H1 (cell line): ENCODE data around the gene SPTAN1. TPM values are rescaled to one million over a fixed set of nuclear protein-coding genes. Genes with fewer than 3 reads are reported as not detected.

Experiments
- CTCF ChIA-PET: fragments of 300-600 bp; sonication (Branson Sonifier 250); formaldehyde crosslinking; loops from one replicate; lab custom pipeline; 2021; ENCODE audit not compliant: partially characterized antibody; lab: Charles Lee
- POLR2A ChIA-PET: fragments of 300-600 bp; sonication (Branson Sonifier 250); formaldehyde crosslinking; loops from one replicate; lab custom pipeline; 2021; ENCODE audit warnings: inconsistent platforms; ENCODE audit not compliant: partially characterized antibody; lab: Charles Lee
- DNase-seq, 2 experiments: peaks; one replicate each; pipeline versions ENCODE4 v3.0.0 to v3.0.0-alpha.2; 2010 to 2022; ENCODE audit warnings: low spot score in 2 of 2, low read depth in 1 of 2, mixed read lengths in 1 of 2
- FAIRE-seq: peaks from 2 replicates; lab custom pipeline; 2011; peaks lifted over from hg19 to GRCh38; lab: Jason Lieb, UNC
- H2AFZ ChIP-seq: 2 replicates; pipeline ENCODE4 v1.8.1; 2012; ENCODE audit warnings: low read length, inconsistent platforms
- H2AK5ac ChIP-seq: 2 replicates; pipeline ENCODE4 v1.6.1; 2013; ENCODE audit warnings: low read depth, low read length
- H2BK120ac ChIP-seq: replicated peaks from 2 replicates; pipeline ENCODE3; 2013; ENCODE audit warnings: low read depth, low read length, inconsistent platforms
- H2BK12ac ChIP-seq: 2 replicates; pipeline ENCODE4 v1.6.1; 2013; ENCODE audit warnings: low read depth, low read length
- H2BK15ac ChIP-seq: 2 replicates; pipeline ENCODE4 v1.6.1; 2013; ENCODE audit warnings: low read length
- H2BK20ac ChIP-seq: 2 replicates; pipeline ENCODE4 v1.6.1; 2013; ENCODE audit warnings: low read length
- H2BK5ac ChIP-seq: 2 replicates; pipeline ENCODE4 v1.6.1; 2013; ENCODE audit warnings: low read depth, low read length
- H3K14ac ChIP-seq: 2 replicates; pipeline ENCODE4 v1.6.1; 2013; ENCODE audit warnings: inconsistent platforms; ENCODE audit not compliant: insufficient read length
- H3K18ac ChIP-seq: 2 replicates; pipeline ENCODE4 v1.6.1; 2013; ENCODE audit warnings: low read length; ENCODE audit errors: extremely low read depth
- H3K23ac ChIP-seq: 2 replicates; pipeline ENCODE4 v1.6.1; 2013; ENCODE audit warnings: inconsistent platforms; ENCODE audit not compliant: insufficient read length
- H3K23me2 ChIP-seq: 2 replicates; pipeline ENCODE4 v1.6.1; 2013; ENCODE audit warnings: low read depth, low read length
- H3K27ac ChIP-seq: 2 replicates; pipeline ENCODE4 v1.6.1; 2011; ENCODE audit warnings: low read depth, low read length, inconsistent platforms
- H3K27me3 ChIP-seq, 4 experiments: replicated peaks in 1 of 4; 1 replicate in 1 of 4; 2 replicates in 3 of 4; pipeline versions ENCODE4 v1.6.1 to v1.8.1; 2011 to 2013; ENCODE audit warnings: low read length in 3 of 4, mild to moderate bottlenecking in 3 of 4, inconsistent platforms in 2 of 4, mixed read lengths in 2 of 4, moderate library complexity in 1 of 4; ENCODE audit not compliant: control insufficient read depth in 3 of 4, insufficient read depth in 3 of 4; ENCODE audit errors: extremely low read depth in 1 of 4
- H3K36me3 ChIP-seq, 4 experiments: 2 replicates each; pipeline versions ENCODE4 v1.6.1 to v1.8.1; 2011 to 2013; ENCODE audit warnings: mild to moderate bottlenecking in 4 of 4, low read length in 3 of 4, moderate library complexity in 2 of 4, control low read depth in 1 of 4, inconsistent platforms in 1 of 4; ENCODE audit not compliant: insufficient read depth in 4 of 4, control insufficient read depth in 2 of 4
- H3K4ac ChIP-seq: replicated peaks from 2 replicates; pipeline ENCODE3; 2013; ENCODE audit warnings: low read length, low read depth, mixed read lengths, inconsistent platforms; ENCODE audit not compliant: insufficient read length
- H3K4me1 ChIP-seq, 4 experiments: replicated peaks in 1 of 4; 1 replicate in 1 of 4; 2 replicates in 3 of 4; pipeline versions ENCODE4 v1.6.1 to v1.8.1; 2011 to 2013; ENCODE audit warnings: low read length in 3 of 4, inconsistent platforms in 2 of 4, mixed read lengths in 1 of 4; ENCODE audit not compliant: insufficient read depth in 4 of 4, control insufficient read depth in 3 of 4
- H3K4me2 ChIP-seq, 2 experiments: 2 replicates each; pipeline versions ENCODE4 v1.6.1 to v1.8.1; 2011 to 2013; ENCODE audit warnings: low read depth in 2 of 2, low read length in 2 of 2, control low read depth in 1 of 2, inconsistent platforms in 1 of 2, mild to moderate bottlenecking in 1 of 2; ENCODE audit not compliant: insufficient read depth in 1 of 2
- H3K4me3 ChIP-seq, 4 experiments: fragments of 200-600, 300-600 bp in 1 of 4; sonication (generic), shearing (Covaris generic), sonication (Bioruptor Twin) in 1 of 4; 2 replicates each; pipeline versions ENCODE4 v1.5.1 to v1.8.1; 2011 to 2016; ENCODE audit warnings: low read length in 4 of 4, low read depth in 3 of 4, control low read depth in 2 of 4, inconsistent platforms in 2 of 4, mild to moderate bottlenecking in 2 of 4, mixed read lengths in 1 of 4, moderate library complexity in 1 of 4; ENCODE audit not compliant: insufficient read depth in 2 of 4; ENCODE audit errors: extremely low read depth in 1 of 4
- H3K56ac ChIP-seq: replicated peaks from 2 replicates; pipeline ENCODE3; 2013; ENCODE audit warnings: low read depth, mild to moderate bottlenecking, mixed read lengths, low read length, inconsistent platforms; ENCODE audit not compliant: insufficient read length
- H3K79me1 ChIP-seq: 2 replicates; pipeline ENCODE4 v1.6.1; 2013; ENCODE audit warnings: low read depth, low read length, control low read depth
- H3K79me2 ChIP-seq, 2 experiments: 2 replicates each; pipeline versions ENCODE4 v1.6.1 to v1.8.1; 2012 to 2013; ENCODE audit warnings: low read length in 2 of 2, mild to moderate bottlenecking in 2 of 2, inconsistent platforms in 1 of 2; ENCODE audit not compliant: insufficient read depth in 2 of 2, control insufficient read depth in 1 of 2
- H3K9ac ChIP-seq, 4 experiments: replicated peaks in 1 of 4; 1 replicate in 1 of 4; 2 replicates in 3 of 4; pipeline versions ENCODE4 v1.6.1 to v1.8.1; 2011 to 2013; ENCODE audit warnings: low read depth in 3 of 4, low read length in 3 of 4, control low read depth in 2 of 4, mild to moderate bottlenecking in 2 of 4, moderate library complexity in 2 of 4, inconsistent platforms in 1 of 4; ENCODE audit errors: extremely low read depth in 1 of 4
- H3K9me3 ChIP-seq, 2 experiments: 2 replicates each; pipeline versions ENCODE4 v1.6.1 to v1.8.1; 2012 to 2013; ENCODE audit warnings: mild to moderate bottlenecking in 2 of 2, moderate library complexity in 2 of 2, control low read depth in 1 of 2, inconsistent platforms in 1 of 2, low read depth in 1 of 2, low read length in 1 of 2, mixed read lengths in 1 of 2; ENCODE audit not compliant: insufficient read depth in 2 of 2
- H4K20me1 ChIP-seq, 2 experiments: replicated peaks in 1 of 2; 2 replicates each; pipeline versions ENCODE3 to v1.8.1; 2011 to 2013; ENCODE audit warnings: inconsistent platforms in 2 of 2, low read length in 2 of 2, mild to moderate bottlenecking in 1 of 2; ENCODE audit not compliant: insufficient read depth in 2 of 2, control insufficient read depth in 1 of 2
- H4K5ac ChIP-seq: 2 replicates; pipeline ENCODE4 v1.6.1; 2013; ENCODE audit warnings: low read length, low read depth, mixed read lengths, inconsistent platforms; ENCODE audit not compliant: insufficient read length
- H4K8ac ChIP-seq: 2 replicates; pipeline ENCODE4 v1.8.0; 2013; ENCODE audit warnings: mild to moderate bottlenecking, moderate library complexity, low read length, inconsistent platforms; ENCODE audit not compliant: insufficient read depth; ENCODE audit errors: extremely low read depth
- H4K91ac ChIP-seq: replicated peaks from 2 replicates; pipeline ENCODE3; 2013; ENCODE audit warnings: low read length, mixed read lengths, inconsistent platforms; ENCODE audit not compliant: insufficient read length
- BACH1 ChIP-seq: IDR thresholded peaks from 2 replicates; pipeline ENCODE4 v1.6.1; 2012; ENCODE audit warnings: low read length, improper control_type of control experiment
- EZH2 ChIP-seq: fragments of 200-600 bp; sonication (generic); IDR thresholded peaks from 2 replicates; pipeline ENCODE4 v1.7.1; 2012; ENCODE audit warnings: low read depth, mild to moderate bottlenecking, moderate library complexity, low read length, inconsistent platforms; ENCODE audit not compliant: severe bottlenecking
- NANOG ChIP-seq: IDR thresholded peaks from 2 replicates; pipeline ENCODE4 v1.6.1; 2011; ENCODE audit warnings: low read length, low read depth, mild to moderate bottlenecking, inconsistent platforms; ENCODE audit not compliant: insufficient read depth, poor library complexity, severe bottlenecking
- NRF1 ChIP-seq: IDR thresholded peaks from 2 replicates; pipeline ENCODE4 v1.6.1; 2011; ENCODE audit warnings: mild to moderate bottlenecking, low read depth, low read length, improper control_type of control experiment
- RAD21 ChIP-seq, 2 experiments: IDR thresholded peaks in 1 of 2; conservative IDR thresholded peaks in 1 of 2; 2 replicates each; pipeline ENCODE4 v1.6.1; 2011; ENCODE audit warnings: low read depth in 2 of 2, low read length in 2 of 2, improper control_type of control experiment in 1 of 2, inconsistent platforms in 1 of 2, mild to moderate bottlenecking in 1 of 2, moderate library complexity in 1 of 2
- SP1 ChIP-seq: IDR thresholded peaks from 2 replicates; pipeline ENCODE4 v1.6.1; 2011; ENCODE audit warnings: low read depth, low read length
- WGBS, 2 experiments: shearing (Covaris generic) in 1 of 2; methylation state at CpG; one replicate each; pipeline versions ENCODE4 v1.1.6 to v1.1.7; 2013 to 2015; ENCODE audit warnings: low lambda C conversion rate in 2 of 2, mixed read lengths in 2 of 2, inconsistent platforms in 1 of 2, low coverage in 1 of 2, missing lambda C conversion rate in 1 of 2; ENCODE audit not compliant: insufficient replicate concordance in 2 of 2, insufficient coverage in 1 of 2, insufficient read length in 1 of 2; ENCODE audit errors: extremely low coverage in 1 of 2, missing lambda C conversion rate in 1 of 2; 5-methylcytosine and 5-hydroxymethylcytosine counted together
- polyA plus RNA-seq, 7 experiments: library from polyadenylated mRNA; depleted of rRNA in 3 of 7; stranded (reverse) in 5 of 7; unstranded in 2 of 7; fragments of >200 nt in 5 of 7; fragments of 200-250 nt in 2 of 7; gene quantifications; 1 replicate in 5 of 7; 2 replicates in 1 of 7; 4 replicates in 1 of 7; pipeline versions ENCODE4 v1.2.1 to v1.2.3, GENCODE V29; 2011 to 2013; ENCODE audit warnings: missing spikeins in 2 of 7, mixed read lengths in 2 of 7
- total RNA-seq: library from RNA; stranded (reverse); fragmentation: NEBNext Ultra II Directional; extraction: Animal tissue kit (Norgen Biotek cat#: 25700); gene quantifications from 2 replicates; pipeline ENCODE4 v1.2.1, GENCODE V29; 2021
- TF ChIP-seq, protein P1 (sequence below): IDR thresholded peaks from 2 replicates; pipeline ENCODE4 v1.6.1; 2011; ENCODE audit warnings: low read depth, mild to moderate bottlenecking, low read length; ENCODE audit not compliant: insufficient read depth
- TF ChIP-seq, protein P2 (sequence below): IDR thresholded peaks from 2 replicates; pipeline ENCODE4 v1.6.1; 2012; ENCODE audit warnings: low read length, inconsistent platforms
- TF ChIP-seq, protein P3 (sequence below): IDR thresholded peaks from 2 replicates; pipeline ENCODE4 v1.6.1; 2011; ENCODE audit warnings: low read length, improper control_type of control experiment

Gene SPTAN1
- total and polyA plus RNA-seq, 2 of the 8 experiments (the other 6 are each of a cell fraction or from before 2014, with no cell fraction given): 182 to 216 TPM

DNA sequence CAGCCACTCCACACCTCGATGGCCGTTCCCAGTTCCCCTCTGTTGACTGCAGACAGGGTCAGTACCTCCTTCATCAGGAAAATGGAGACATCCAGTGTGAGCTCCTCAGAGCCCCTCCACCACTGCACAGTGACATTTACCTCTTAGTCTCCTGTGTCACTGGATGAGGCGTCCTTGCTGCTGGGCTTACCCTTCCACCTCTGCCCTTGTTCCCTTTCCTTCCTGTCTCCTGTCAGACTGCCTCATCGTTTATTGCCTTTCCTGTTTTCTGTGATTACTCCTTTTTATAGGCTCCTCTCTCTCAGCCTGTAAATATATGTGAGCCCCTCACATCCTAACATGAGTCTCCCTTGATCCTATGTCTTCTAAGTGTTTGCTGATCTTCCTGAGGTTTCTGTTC lies 23.2 kb upstream of the SPTAN1 start:
- H3K23ac ChIP-seq: no peak overlapping the region
- H2BK20ac ChIP-seq: no peak overlapping the region
- H3K36me3 ChIP-seq: peaks cover 2 to 18% (median 10%) of the 10 kb centered on the region in 4 experiments; a peak in 6 of 8 replicates
- no peak overlapping the region for H2AK5ac ChIP-seq
- H4K5ac ChIP-seq: no peak overlapping the region
- H3K79me2 ChIP-seq: no peaks in the 10 kb centered on the region
- WGBS, 2 experiments: 96% methylated on average over 4 of the region's 4 CpGs; no CpG with 5 or more reads in 1 of the 2 experiments
- DNase-seq (no peak), FAIRE-seq (no peak)
- H3K4me1 ChIP-seq: no peaks in the 10 kb centered on the region
- no peak overlapping the region for H3K9ac ChIP-seq
- no peak overlapping the region for H2BK15ac ChIP-seq
- H4K20me1 ChIP-seq: peaks cover 0 to 2% of the 10 kb centered on the region in 2 experiments
- H3K23me2 ChIP-seq: no peaks in the 10 kb centered on the region
- no peak overlapping the region for H3K27ac ChIP-seq
- no peak overlapping the region for H2BK5ac ChIP-seq
- H3K4me3 ChIP-seq: no peak overlapping the region
- no peak overlapping the region for H3K14ac ChIP-seq
- no peaks in the 10 kb centered on the region for H3K27me3 ChIP-seq
- H3K4ac ChIP-seq: no peak overlapping the region
- no peak overlapping the region for H2AFZ ChIP-seq
- H3K18ac ChIP-seq: no peak overlapping the region
- no peak overlapping the region for H2BK120ac ChIP-seq
- no peak overlapping the region for H3K56ac ChIP-seq
- no peaks in the 10 kb centered on the region for H3K9me3 ChIP-seq
- H3K4me2 ChIP-seq: no peak overlapping the region
- H4K8ac ChIP-seq: no peak overlapping the region
- no peak overlapping the region for H2BK12ac ChIP-seq
- ChIA-PET CTCF (interaction anchor here (1.5 to 2.2 kb wide), 2 partner anchors 33 to 91 kb away, joined by 3 to 7 read pairs; no protein-coding TSS in a partner anchor), POLR2A (interaction anchor here (0.9 to 1.6 kb wide), 2 partner anchors 14 to 157 kb away, joined by 3 to 4 read pairs; no protein-coding TSS in a partner anchor)
- no peaks in the 10 kb centered on the region for H3K79me1 ChIP-seq
- no peak overlapping the region for H4K91ac ChIP-seq
- TF ChIP-seq RAD21 (IDR thresholded peaks at IDR 0.05 in 1 of 2, conservative IDR thresholded peaks at IDR 0.05 in 1 of 2; ENCODE audit: low read depth in 2 of 2, low read length in 2 of 2) (no peak), NANOG (no peak), BACH1 (no peak), SP1 (no peak), EZH2 (no peak), NRF1 (no peak)
- TF ChIP-seq, protein P1, sequence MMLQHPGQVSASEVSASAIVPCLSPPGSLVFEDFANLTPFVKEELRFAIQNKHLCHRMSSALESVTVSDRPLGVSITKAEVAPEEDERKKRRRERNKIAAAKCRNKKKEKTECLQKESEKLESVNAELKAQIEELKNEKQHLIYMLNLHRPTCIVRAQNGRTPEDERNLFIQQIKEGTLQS: no peak
- TF ChIP-seq, protein P2, sequence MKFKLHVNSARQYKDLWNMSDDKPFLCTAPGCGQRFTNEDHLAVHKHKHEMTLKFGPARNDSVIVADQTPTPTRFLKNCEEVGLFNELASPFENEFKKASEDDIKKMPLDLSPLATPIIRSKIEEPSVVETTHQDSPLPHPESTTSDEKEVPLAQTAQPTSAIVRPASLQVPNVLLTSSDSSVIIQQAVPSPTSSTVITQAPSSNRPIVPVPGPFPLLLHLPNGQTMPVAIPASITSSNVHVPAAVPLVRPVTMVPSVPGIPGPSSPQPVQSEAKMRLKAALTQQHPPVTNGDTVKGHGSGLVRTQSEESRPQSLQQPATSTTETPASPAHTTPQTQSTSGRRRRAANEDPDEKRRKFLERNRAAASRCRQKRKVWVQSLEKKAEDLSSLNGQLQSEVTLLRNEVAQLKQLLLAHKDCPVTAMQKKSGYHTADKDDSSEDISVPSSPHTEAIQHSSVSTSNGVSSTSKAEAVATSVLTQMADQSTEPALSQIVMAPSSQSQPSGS: no peak
- TF ChIP-seq, protein P3, sequence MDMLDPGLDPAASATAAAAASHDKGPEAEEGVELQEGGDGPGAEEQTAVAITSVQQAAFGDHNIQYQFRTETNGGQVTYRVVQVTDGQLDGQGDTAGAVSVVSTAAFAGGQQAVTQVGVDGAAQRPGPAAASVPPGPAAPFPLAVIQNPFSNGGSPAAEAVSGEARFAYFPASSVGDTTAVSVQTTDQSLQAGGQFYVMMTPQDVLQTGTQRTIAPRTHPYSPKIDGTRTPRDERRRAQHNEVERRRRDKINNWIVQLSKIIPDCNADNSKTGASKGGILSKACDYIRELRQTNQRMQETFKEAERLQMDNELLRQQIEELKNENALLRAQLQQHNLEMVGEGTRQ: no peak
